Esophagus squamous epithelium (tissue), 4 donors: ENCODE data around the gene ADGRF5.

Experiments used
- POLR2A ChIP-seq, 4 donors: fragments of 450-650 bp; IDR thresholded peaks; one replicate each; pipeline ENCODE4 v1.6.1; 2017; ENCODE audit warnings: antibody characterized with exemption in 4 of 4, mild to moderate bottlenecking in 4 of 4, moderate library complexity in 3 of 4
- TF ChIP-seq, protein P1 (sequence below), 6 experiments: fragments of 450-650 bp in 4 of 6; fragments of 200-600 bp in 2 of 6; sonication (generic) in 2 of 6; IDR thresholded peaks; one replicate each; pipeline ENCODE4 v1.5.1; 2016 to 2019; ENCODE audit warnings: antibody characterized with exemption in 6 of 6, mild to moderate bottlenecking in 4 of 6, moderate library complexity in 4 of 6

DNA sequence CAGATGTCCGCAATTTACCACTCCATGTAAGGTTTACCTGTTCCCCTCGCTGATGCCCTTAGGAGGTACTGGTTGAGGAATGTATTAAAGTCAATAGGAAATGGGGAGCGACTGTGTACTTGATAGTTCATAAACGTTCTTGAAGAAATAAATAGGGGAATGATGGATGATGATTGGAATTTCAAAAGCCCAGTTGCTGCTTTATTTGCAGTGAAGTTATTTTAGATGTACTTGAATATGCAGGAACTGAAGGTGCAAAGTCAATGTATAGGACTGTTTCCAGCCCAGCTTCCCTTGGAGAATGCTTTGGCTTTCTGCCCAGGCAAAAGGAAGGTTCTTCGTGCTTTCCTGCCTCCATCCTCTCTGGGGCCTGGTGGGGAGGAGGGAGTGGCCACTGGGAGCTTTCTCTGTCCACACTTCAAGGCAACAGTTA is 19.8 kb downstream of the ADGRF5 start:
- TF ChIP-seq, protein P1, sequence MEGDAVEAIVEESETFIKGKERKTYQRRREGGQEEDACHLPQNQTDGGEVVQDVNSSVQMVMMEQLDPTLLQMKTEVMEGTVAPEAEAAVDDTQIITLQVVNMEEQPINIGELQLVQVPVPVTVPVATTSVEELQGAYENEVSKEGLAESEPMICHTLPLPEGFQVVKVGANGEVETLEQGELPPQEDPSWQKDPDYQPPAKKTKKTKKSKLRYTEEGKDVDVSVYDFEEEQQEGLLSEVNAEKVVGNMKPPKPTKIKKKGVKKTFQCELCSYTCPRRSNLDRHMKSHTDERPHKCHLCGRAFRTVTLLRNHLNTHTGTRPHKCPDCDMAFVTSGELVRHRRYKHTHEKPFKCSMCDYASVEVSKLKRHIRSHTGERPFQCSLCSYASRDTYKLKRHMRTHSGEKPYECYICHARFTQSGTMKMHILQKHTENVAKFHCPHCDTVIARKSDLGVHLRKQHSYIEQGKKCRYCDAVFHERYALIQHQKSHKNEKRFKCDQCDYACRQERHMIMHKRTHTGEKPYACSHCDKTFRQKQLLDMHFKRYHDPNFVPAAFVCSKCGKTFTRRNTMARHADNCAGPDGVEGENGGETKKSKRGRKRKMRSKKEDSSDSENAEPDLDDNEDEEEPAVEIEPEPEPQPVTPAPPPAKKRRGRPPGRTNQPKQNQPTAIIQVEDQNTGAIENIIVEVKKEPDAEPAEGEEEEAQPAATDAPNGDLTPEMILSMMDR (IDR thresholded peaks at IDR 0.05), result no peak
- no peak for TF ChIP-seq POLR2A (IDR thresholded peaks at IDR 0.05)
